Stimulated activated CD4-positive, alpha-beta T cell treated with anti-CD3 and anti-CD28 coated beads, Interleukin-4, amount 100 ng/mL, for 4 hours (primary cell): ENCODE data around the gene SBF1.

Experiments used
- DNase-seq, 2 experiments: peaks; one replicate each; pipeline ENCODE4 v3.0.0-alpha.2; 2020

SBF1 gene

DNA sequence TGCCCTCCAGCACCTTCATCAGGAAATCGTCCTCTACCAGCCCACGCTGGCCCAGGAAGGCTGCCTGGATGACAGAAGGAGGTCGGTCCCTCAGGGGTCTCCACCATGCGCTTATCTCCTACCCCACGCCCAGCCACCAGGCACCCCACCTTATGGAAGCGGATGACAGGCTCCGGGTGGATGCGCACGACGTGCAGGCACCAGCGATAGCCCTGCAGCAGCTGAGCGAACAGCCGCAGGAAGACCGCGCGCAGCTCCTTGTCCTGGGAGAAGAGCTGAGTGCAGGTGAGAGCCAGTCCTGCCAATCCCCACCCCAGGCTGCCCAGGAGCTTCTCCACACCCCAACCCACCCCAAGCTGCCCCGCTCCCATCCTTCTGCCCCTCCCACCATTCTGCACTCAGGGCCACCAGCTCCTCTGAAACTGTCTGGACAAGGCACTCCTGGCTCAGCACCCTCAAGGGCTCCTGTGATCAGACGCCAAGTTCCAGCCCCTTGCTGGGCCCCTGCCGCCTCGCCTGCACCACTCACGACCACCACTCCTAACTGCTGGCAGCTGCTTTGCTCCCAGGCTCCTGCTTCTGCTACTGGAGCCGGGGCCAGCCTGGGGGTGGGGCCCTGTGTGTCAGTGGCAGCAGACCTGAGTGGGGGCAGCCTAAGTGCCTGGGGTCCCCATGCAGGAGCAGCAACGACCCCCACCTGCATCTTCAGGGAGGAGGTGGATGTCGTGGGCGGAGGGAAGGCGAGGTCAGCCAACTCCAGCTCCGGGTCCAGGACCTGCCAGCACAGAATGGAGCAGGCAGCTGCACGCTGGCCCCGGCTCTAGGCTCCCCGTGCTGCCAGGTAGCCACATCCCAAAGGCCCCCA is 9.5 kb downstream of the SBF1 start:
- DNase-seq = no peak

- no peak for DNase-seq
Observed at GRCh38 chr22:50464451-50464850, 10.4 kb downstream of the SBF1 start.

DNA sequence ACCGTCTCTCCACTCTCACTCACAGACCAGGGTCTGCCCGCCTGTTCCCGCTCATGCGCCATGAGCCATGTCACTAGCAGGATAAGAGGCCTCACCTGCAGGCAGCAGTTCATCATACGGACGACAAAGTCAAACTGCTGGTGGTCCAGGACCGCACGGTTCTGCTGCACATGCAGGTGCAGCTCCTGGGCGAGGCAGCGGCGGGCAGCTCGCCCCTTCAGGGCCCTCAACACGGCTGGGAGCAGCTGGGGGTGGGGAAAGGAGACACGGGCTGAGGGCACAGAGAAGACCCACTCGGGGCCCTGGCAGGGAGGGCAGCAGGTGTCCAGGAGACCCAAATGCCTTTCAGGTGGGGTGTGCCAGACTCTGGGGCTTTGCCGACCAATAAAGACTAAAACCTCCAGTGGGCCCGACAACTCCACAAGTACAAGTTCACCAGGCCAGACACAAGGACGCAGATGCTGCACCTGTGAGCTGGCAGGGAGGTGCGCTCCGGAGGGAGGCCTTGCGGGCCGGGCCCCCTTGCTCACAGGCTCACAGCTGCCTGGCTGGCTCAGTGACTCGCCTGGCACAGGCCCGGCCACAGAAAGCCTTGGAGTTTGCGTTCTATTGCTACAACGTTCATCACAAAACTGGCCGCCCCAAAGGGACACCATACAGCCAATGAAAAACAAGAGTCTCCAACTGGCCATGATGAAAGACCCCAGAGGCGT is 11.5 kb downstream of the SBF1 start:
- no peak for DNase-seq

- DNase-seq = no peak
Observed at GRCh38 chr22:50461979-50462540, 12.8 kb downstream of the SBF1 start.

DNA sequence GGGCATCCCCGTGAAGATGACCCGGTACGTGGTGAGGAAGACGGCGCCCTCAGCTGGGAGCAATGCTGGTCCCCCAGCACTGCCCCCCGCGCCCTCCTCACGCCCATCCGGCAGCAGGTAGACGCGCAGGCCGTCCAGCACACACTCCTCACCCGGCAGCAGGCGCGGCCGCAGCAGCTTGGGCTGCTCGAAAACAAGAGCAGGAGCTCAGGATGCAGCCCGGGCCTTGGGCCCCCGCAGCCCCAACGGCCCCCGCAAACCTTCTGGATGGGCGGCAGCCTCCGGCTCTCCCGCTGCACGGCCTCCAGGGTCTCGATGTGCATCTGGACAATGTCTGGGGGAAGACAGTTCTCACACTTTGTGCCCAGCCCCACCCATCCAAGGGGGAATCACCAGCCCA is 13.3 kb downstream of the SBF1 start:
- no peak for DNase-seq

- no peak for DNase-seq
Observed at GRCh38 chr22:50460938-50461337, 13.9 kb downstream of the SBF1 start.

GRCh38 chr22:50459496-50460140 is 15.2 kb downstream of the SBF1 start:
- DNase-seq = no peak

GRCh38 chr22:50459016-50459415 is 15.8 kb downstream of the SBF1 start:
- no peak for DNase-seq

GRCh38 chr22:50456466-50457234 is 18.2 kb downstream of the SBF1 start:
- no peak for DNase-seq

DNA sequence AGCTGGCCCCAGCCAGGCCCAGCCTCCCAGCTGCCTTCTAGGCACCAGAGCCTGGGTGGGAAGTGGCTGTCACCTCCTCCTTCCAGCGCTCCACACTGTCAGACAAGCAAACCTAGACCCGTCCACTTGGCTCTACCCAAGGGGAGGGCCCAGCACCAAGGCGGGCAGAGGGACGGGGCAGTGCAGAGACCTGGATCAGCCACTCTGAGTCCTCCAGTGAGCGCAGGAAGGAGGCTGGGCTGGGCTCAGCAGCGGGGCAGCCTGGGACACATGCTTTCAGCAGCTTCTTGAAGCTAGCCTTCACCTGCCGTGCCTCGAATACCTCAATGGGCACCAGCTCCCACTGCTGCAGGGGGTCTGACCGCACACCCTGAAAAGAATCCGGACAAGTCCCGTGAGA is 18.8 kb downstream of the SBF1 start:
- DNase-seq = no peak

GRCh38 chr22:50455201-50455600 is 19.6 kb downstream of the SBF1 start:
- no peak for DNase-seq

GRCh38 chr22:50454556-50455075 is 20.2 kb downstream of the SBF1 start:
- no peak for DNase-seq

DNA sequence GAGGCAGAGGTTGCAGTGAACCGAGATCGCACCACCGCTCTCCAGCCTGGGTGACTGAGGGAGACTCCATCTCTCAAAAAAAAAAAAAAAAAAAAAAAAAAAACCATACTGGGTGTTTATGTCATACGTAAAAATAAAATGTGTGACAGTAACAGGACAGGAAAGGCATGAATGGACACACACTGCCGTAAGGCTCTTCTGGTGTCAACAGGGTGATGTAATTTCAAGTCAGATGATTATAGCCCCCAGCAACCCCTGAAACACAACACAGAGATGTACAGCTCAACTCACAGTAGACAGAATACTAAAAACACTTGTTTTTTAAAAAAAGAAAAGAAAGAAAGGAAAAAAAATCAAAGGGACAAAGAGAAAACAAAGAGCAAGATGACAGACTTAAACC is 22.2 kb downstream of the SBF1 start:
- no peak for DNase-seq

DNA sequence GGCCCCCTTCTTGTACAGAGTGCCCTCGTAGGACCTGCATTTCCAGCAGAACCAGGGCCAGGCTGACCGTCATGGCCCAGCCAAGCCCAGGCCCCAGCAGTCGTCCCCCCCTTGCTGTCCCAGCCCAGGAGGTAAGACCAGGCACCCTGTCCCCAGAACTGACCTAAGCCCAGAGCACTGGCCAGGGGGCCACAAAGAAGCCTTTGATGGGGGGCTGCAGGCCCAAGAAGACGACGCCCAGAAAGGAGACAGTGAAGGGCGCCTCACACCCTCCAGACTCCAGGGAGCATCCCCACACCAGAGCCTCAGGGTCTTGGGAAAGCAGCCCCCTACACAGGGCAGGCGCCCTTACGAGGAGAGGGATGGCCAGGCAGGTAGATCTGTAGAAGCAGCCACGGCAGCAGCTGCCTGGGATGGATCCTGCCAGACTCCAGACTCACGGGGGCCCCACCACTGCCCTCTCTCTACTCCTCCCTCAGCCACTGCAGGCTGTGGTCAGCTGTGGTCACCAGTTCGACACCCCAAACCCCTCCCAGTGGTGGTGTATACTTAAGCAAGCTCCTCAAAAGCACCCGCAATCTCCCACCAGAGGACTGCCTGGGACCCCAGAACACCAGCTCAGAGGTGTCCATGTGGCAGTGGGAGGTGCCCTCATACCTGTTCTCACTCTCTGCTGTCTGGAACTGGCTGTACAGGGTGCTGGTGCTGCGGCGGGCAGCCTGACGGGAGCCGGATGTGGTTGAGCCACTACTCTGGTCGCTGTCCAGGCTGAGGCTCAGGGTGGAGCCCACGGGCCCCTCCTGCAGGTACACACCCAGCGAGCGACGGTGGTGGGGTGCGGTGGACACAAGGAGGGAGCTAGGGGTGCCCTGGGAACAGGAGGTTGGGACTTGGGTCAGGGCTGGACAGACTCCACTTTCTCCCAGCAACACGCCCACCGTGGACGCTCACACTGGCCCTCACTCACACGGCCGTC is 27.0 kb downstream of the SBF1 start:
- no peak for DNase-seq

DNA sequence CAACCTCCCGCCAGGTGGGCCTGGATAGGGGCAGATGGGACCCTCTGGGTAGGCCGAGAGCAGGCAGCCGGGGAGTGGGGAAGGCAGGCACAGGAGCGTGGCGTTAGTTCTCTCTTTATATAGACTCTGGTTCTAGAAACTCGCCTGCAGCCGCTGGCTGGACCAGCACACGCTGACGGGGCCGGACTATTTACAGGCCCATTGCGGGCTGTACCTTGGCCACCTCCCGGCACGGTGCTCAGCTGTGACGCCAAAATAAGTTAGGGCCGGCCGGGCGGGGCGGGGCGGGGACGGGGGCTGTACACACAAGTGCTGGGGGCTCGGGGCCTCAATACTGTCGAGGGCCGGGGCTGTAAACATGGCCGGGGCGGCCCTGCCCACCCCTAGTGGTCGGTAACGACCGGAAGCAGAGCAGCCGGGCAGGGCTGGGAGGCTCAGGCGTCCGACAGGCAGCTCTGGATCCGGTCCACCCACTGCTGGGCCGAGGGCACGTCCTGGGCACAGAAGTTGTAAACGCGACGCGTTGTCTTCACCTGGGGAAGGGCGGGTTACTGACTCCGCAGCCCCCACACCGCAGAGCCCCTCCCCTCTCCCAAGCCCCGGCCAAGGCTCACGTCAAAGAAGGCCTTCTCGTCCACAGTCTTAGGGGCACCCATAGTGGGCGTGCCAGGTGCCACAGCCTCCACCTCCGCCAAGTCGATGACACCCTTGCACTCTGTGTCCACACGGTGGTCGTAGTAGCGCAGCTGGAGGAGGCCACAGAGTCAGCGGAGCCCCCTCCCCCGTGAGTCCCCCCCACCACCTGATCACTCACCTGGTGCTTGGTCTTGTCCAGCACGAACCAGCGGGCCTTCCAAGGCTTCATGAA is 27.9 kb downstream of the SBF1 start:
- no peak for DNase-seq

DNA sequence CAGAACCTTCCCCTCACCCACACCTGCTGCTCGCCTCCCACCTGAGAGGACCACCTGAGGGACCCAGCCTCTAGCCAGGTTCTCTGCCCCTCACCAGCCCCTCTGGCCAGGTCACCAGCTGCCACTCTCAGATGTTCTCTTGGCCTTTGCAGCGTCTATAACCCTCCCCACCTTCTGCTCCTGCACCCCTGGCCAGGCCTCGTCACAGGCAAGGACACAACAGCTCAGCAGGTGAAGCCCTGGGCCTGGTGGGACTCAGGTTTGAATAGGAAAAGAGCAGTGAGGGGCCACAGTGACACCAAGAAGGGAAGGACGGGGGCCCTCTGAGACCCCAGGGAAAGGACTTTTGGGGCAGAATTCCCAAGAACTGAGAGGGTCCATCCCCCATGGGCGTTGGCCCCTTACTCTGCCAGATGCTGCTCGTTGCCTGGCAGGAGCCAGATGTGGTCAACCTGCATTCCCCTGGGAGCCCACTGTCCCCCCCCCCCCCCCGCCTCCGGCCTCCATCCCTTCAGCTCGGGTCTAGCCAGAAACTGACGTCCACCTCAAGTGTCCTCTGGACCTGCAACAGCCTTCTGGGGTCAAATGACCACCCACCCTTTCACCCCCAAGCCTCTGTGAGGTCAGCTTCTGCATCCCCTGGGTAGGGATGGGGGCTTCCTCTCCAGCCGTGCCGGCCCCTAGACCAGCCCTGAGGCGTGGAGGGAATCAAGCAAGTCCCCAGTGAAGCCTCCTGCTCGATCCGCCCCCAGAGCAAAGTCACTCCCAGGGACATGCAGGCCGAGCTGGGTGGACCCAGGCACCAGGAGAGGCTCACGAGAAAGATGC is 28.7 kb downstream of the SBF1 start:
- no peak for DNase-seq

GRCh38 chr22:50445071-50445879 is 29.6 kb downstream of the SBF1 start:
- DNase-seq = peak in 1 of 2 experiments; percentile 31

- no peak for DNase-seq
Observed at GRCh38 chr22:50444663-50445062, 30.2 kb downstream of the SBF1 start.
